IMR-90 (cell line): ENCODE results near the gene HBZ. TPM values are rescaled to one million over a fixed set of nuclear protein-coding genes. Genes with fewer than 3 reads are reported as not detected.

Experiments
- ATAC-seq: fragments of 200-7000 bp; cut with Tn5 transposase; 2 replicates; pipeline ENCODE4 v1.9.1; 2020; ENCODE audit warnings: low read depth, mild to moderate bottlenecking, moderate library complexity
- BruUV-seq: library from RNA; stranded (reverse); fragments of 400-500 nt; replicated peaks from 2 replicates; lab custom pipeline; 2021; lab: Mats Ljungman, UMichigan
- CTCF ChIA-PET: fragments of 300-600 bp; formaldehyde crosslinking; extraction: SDS; loops from one replicate; lab custom pipeline; 2021; ENCODE audit warnings: antibody characterized with exemption; lab: Yijun Ruan, JAX
- POLR2A ChIA-PET: fragments of 300-600 bp; sonication (Branson Sonifier 250); formaldehyde crosslinking; loops from one replicate; lab custom pipeline; 2022; ENCODE audit warnings: antibody characterized with exemption; ENCODE audit not compliant: unreplicated experiment; lab: Charles Lee
- DNase-seq: peaks from one replicate; pipeline ENCODE4 v3.0.0; 2013
- H2AFZ ChIP-seq: replicated peaks from 2 replicates; pipeline ENCODE3; 2013; ENCODE audit warnings: low read length, mild to moderate bottlenecking; ENCODE audit not compliant: poor library complexity
- H2AK5ac ChIP-seq: 2 replicates; pipeline ENCODE4 v1.6.1; 2013; ENCODE audit warnings: low read depth, low read length, inconsistent platforms
- H2AK9ac ChIP-seq: replicated peaks from 2 replicates; pipeline ENCODE3; 2013; ENCODE audit warnings: mild to moderate bottlenecking, low read depth, low read length, moderate library complexity; ENCODE audit not compliant: poor library complexity
- H2BK120ac ChIP-seq: 2 replicates; pipeline ENCODE4 v1.6.1; 2013; ENCODE audit warnings: low read depth, low read length, inconsistent platforms
- H2BK15ac ChIP-seq: 3 replicates; pipeline ENCODE4 v1.6.1; 2013; ENCODE audit warnings: low read depth, low read length, inconsistent platforms
- H2BK20ac ChIP-seq: 2 replicates; pipeline ENCODE4 v1.6.1; 2013; ENCODE audit warnings: low read depth, mild to moderate bottlenecking, inconsistent platforms, low read length, moderate library complexity
- H2BK5ac ChIP-seq: 2 replicates; pipeline ENCODE4 v1.6.1; 2013; ENCODE audit warnings: mild to moderate bottlenecking, low read depth, low read length, inconsistent platforms; ENCODE audit not compliant: poor library complexity, severe bottlenecking
- H3K14ac ChIP-seq: replicated peaks from 2 replicates; pipeline ENCODE4 v1.6.1; 2013; ENCODE audit warnings: low read depth, low read length, inconsistent platforms
- H3K18ac ChIP-seq: 2 replicates; pipeline ENCODE4 v1.6.1; 2013; ENCODE audit warnings: low read depth, low read length, control low read depth
- H3K23ac ChIP-seq: 2 replicates; pipeline ENCODE4 v1.6.1; 2013; ENCODE audit warnings: low read depth, low read length, inconsistent platforms
- H3K27ac ChIP-seq: 2 replicates; pipeline ENCODE4 v1.5.1; 2013; ENCODE audit warnings: mild to moderate bottlenecking, control low read depth, low read length; ENCODE audit not compliant: insufficient read depth
- H3K27me3 ChIP-seq: 2 replicates; pipeline ENCODE4 v1.6.1; 2013; ENCODE audit warnings: low read length; ENCODE audit not compliant: control insufficient read depth, insufficient read depth
- H3K36me3 ChIP-seq: 2 replicates; pipeline ENCODE4 v1.6.1; 2013; ENCODE audit warnings: low read length, mixed read lengths; ENCODE audit not compliant: control insufficient read depth, insufficient read depth
- H3K4ac ChIP-seq: 2 replicates; pipeline ENCODE4 v1.6.1; 2013; ENCODE audit warnings: low read depth, low read length, inconsistent platforms
- H3K4me1 ChIP-seq: 2 replicates; pipeline ENCODE4 v1.6.1; 2013; ENCODE audit warnings: low read length, mixed read lengths; ENCODE audit not compliant: control insufficient read depth, insufficient read depth
- H3K4me2 ChIP-seq: 2 replicates; pipeline ENCODE4 v1.6.1; 2013; ENCODE audit warnings: low read depth, mild to moderate bottlenecking, control low read depth, low read length, moderate library complexity
- H3K4me3 ChIP-seq: 2 replicates; pipeline ENCODE4 v1.5.1; 2013; ENCODE audit warnings: low read depth, mild to moderate bottlenecking, control low read depth, low read length, moderate library complexity; ENCODE audit not compliant: insufficient read depth
- H3K56ac ChIP-seq: 2 replicates; pipeline ENCODE4 v1.6.1; 2013; ENCODE audit warnings: low read length, inconsistent platforms; ENCODE audit not compliant: insufficient read depth; ENCODE audit errors: extremely low read depth
- H3K79me1 ChIP-seq, 2 experiments: 2 replicates each; pipeline ENCODE4 v1.6.1; 2013; ENCODE audit warnings: low read length in 2 of 2, inconsistent platforms in 1 of 2, low read depth in 1 of 2
- H3K9ac ChIP-seq: 2 replicates; pipeline ENCODE4 v1.6.1; 2013; ENCODE audit warnings: low read depth, low read length, control low read depth
- H3K9me1 ChIP-seq: 2 replicates; pipeline ENCODE4 v1.6.1; 2013; ENCODE audit warnings: low read length, inconsistent platforms; ENCODE audit not compliant: insufficient read depth
- H3K9me3 ChIP-seq: 2 replicates; pipeline ENCODE4 v1.6.1; 2013; ENCODE audit warnings: low read length; ENCODE audit not compliant: control insufficient read depth, insufficient read depth
- H4K20me1 ChIP-seq: 2 replicates; pipeline ENCODE4 v1.6.1; 2013; ENCODE audit warnings: low read length, inconsistent platforms; ENCODE audit not compliant: insufficient read depth
- H4K5ac ChIP-seq: 2 replicates; pipeline ENCODE4 v1.6.1; 2013; ENCODE audit warnings: mild to moderate bottlenecking, low read depth, low read length, control low read depth
- H4K8ac ChIP-seq, 2 experiments: 2 replicates each; pipeline ENCODE4 v1.6.1; 2013; ENCODE audit warnings: low read depth in 2 of 2, low read length in 2 of 2, control low read depth in 1 of 2, inconsistent platforms in 1 of 2
- H4K91ac ChIP-seq: 2 replicates; pipeline ENCODE4 v1.6.1; 2013; ENCODE audit warnings: low read depth, low read length, inconsistent platforms; ENCODE audit not compliant: insufficient read depth
- CEBPB ChIP-seq: IDR thresholded peaks from 2 replicates; pipeline ENCODE4 v1.6.1; 2012; ENCODE audit warnings: low read depth, low read length, improper control_type of control experiment
- RAD21 ChIP-seq: IDR thresholded peaks from 2 replicates; pipeline ENCODE4 v1.6.1; 2012; ENCODE audit warnings: low read length, improper control_type of control experiment
- RCOR1 ChIP-seq: IDR thresholded peaks from 2 replicates; pipeline ENCODE4 v1.6.1; 2012; ENCODE audit warnings: mild to moderate bottlenecking, low read length, improper control_type of control experiment; ENCODE audit not compliant: insufficient replicate concordance
- SMC3 ChIP-seq: fragments of 150-350 bp; IDR thresholded peaks from 2 replicates; pipeline ENCODE4 v1.6.1; 2016; ENCODE audit warnings: low read depth, mild to moderate bottlenecking, antibody characterized with exemption, low read length, moderate library complexity
- WGBS, 2 experiments: methylation state at CpG; one replicate each; pipeline versions ENCODE4 v1.1.5 to v1.1.7; 2013; ENCODE audit warnings: missing lambda C conversion rate in 2 of 2; ENCODE audit not compliant: insufficient read length in 1 of 2; ENCODE audit errors: extremely low coverage in 2 of 2; 5-methylcytosine and 5-hydroxymethylcytosine counted together
- dilution Hi-C: fragments of 300-500 bp; cut with HindIII; formaldehyde crosslinking; loops from one replicate; pipeline ENCODE4 v1.14.3; 2018; ENCODE audit warnings: low sequenced_read_pairs; ENCODE audit not compliant: unreplicated experiment
- in situ Hi-C: fragments of 300-500 bp; cut with MboI; formaldehyde crosslinking; loops from 3 replicates; pipeline ENCODE4 v1.14.3; 2019; ENCODE audit warnings: low sequenced_read_pairs, inconsistent platforms, mixed read lengths
- intact Hi-C: fragments of 100-400 bp; cut with micrococcal nuclease; formaldehyde crosslinking; loops from 2 replicates; pipeline ENCODE4 v1.10.0; 2022
- polyA plus RNA-seq, 3 experiments: library from polyadenylated mRNA; depleted of rRNA; stranded (reverse); fragments of >200 nt; gene quantifications; 2 replicates each; pipeline ENCODE4 v1.2.3, GENCODE V29; 2012; ENCODE audit warnings: low replicate concordance in 1 of 3
- total RNA-seq: library from RNA; depleted of rRNA; stranded (reverse); fragments of >200 nt; gene quantifications from 2 replicates; pipeline ENCODE4 v1.2.3, GENCODE V29; 2012

The HBZ gene
- total and polyA plus RNA-seq, 2 of the 4 experiments (the other 2 are of a cell fraction): not detected

DNA sequence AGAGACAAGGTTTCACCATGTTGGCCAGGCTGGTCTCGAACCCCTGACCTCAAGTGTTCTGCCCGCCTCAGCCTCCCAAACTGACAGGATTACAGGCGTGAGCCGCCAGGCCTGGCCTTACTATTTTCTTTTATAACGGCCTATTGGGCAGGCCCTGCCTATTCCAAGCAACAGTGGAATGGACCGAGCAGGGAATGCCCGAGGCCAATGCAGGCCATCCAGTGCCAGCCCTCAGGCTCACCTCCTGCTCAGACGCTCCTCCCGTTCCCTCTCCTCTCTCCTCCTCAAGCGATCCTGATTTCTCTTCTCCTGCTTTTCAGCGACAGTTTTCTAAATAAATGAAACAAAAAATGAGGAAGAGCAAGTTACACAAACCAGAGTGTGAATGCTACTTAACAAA, 40.2 kb downstream of the HBZ start:
- Histone ChIP-seq H2BK120ac (no peak overlapping the region), H3K18ac (no peak overlapping the region), H3K79me1 (peaks cover 21 to 46% of the 10 kb centered on the region in 2 experiments), H4K8ac (no peak overlapping the region), H4K20me1 (peaks cover 26% of the 10 kb centered on the region), H4K91ac (no peak overlapping the region), H3K4me2 (no peak overlapping the region), H2AK5ac (no peak overlapping the region), H2BK15ac (no peak overlapping the region), H2BK5ac (no peak overlapping the region), H3K23ac (no peak overlapping the region), H2AFZ (no peak overlapping the region), H3K4me1 (no peaks in the 10 kb centered on the region), H3K27me3 (no peaks in the 10 kb centered on the region), H3K9ac (no peak overlapping the region), H4K5ac (no peak overlapping the region), H3K14ac (no peak overlapping the region), H3K9me3 (no peaks in the 10 kb centered on the region), H3K9me1 (peaks cover 4% of the 10 kb centered on the region), H3K4ac (no peak overlapping the region), H3K4me3 (no peak overlapping the region), H2AK9ac (no peak overlapping the region), H3K36me3 (peaks cover 70% of the 10 kb centered on the region), H3K27ac (no peak overlapping the region), H3K56ac (no peak overlapping the region), H2BK20ac (no peak overlapping the region)
- DNase-seq (no peak), ATAC-seq (no peak)
- intact Hi-C loops: no loop called here
- dilution Hi-C loops: no loop called here
- no peak for TF ChIP-seq RAD21
- no peak for TF ChIP-seq RCOR1
- no peak for TF ChIP-seq CEBPB
- no peak for TF ChIP-seq SMC3
- no TSS peak for BruUV-seq
- ChIA-PET CTCF (interaction anchor here (0.6 kb wide), 1 partner anchor 125 kb away, joined by 3 read pairs; no protein-coding TSS in a partner anchor), POLR2A (no interaction called here)
- WGBS, 2 experiments: 100% methylated on average over 3 of the region's 11 CpGs; no CpG with 5 or more reads in 1 of the 2 experiments
- in situ Hi-C loops: no loop called here
